ENCODE results near the gene FAM118B.
"Not testable (repeated sequence)": the region's sequence is repeated elsewhere in the genome, so short reads cannot be mapped to it uniquely, and the experiment has no call there.

FAM118B gene

GRCh38 chr11:126219547-126219946 is 8.0 kb downstream of the FAM118B start:
- DNase-seq, result no peak

- no peak for DNase-seq
These were observed 13.2 kb downstream of the FAM118B start for GRCh38 chr11:126224647-126225294.

GRCh38 chr11:126225295-126225665 is 13.7 kb downstream of the FAM118B start:
- no peak for DNase-seq

GRCh38 chr11:126226334-126227084 is 14.9 kb downstream of the FAM118B start:
- no peak for DNase-seq

- no peak for DNase-seq
These were observed 18.4 kb downstream of the FAM118B start for GRCh38 chr11:126229858-126230540.

GRCh38 chr11:126231725-126232459 is 20.3 kb downstream of the FAM118B start:
- DNase-seq, result no peak

- no peak for DNase-seq
These were observed 21.1 kb downstream of the FAM118B start for GRCh38 chr11:126232683-126233082.

GRCh38 chr11:126233391-126233790 is 21.8 kb downstream of the FAM118B start:
- no peak for DNase-seq

GRCh38 chr11:126246636-126247035 is 35.1 kb downstream of the FAM118B start:
- DNase-seq, result no peak

- no peak for DNase-seq
These were observed 41.7 kb downstream of the FAM118B start for GRCh38 chr11:126253265-126253664.

GRCh38 chr11:126254819-126255218 is 43.2 kb downstream of the FAM118B start:
- no peak for DNase-seq

GRCh38 chr11:126255507-126255906 is 43.9 kb downstream of the FAM118B start:
- DNase-seq, result not testable (repeated sequence)

- no peak for DNase-seq
These were observed 44.6 kb downstream of the FAM118B start for GRCh38 chr11:126256216-126256615.

GRCh38 chr11:126257144-126257543 is 45.6 kb downstream of the FAM118B start:
- DNase-seq, result no peak

GRCh38 chr11:126257764-126258163 is 46.2 kb downstream of the FAM118B start:
- DNase-seq, result no peak

GRCh38 chr11:126262216-126262615 is 50.6 kb downstream of the FAM118B start:
- no peak for DNase-seq

GRCh38 chr11:126263489-126263888 is 51.9 kb downstream of the FAM118B start:
- no peak for DNase-seq

GRCh38 chr11:126265811-126266210 is 54.2 kb downstream of the FAM118B start:
- no peak for DNase-seq

- no peak for DNase-seq
These were observed 56.1 kb downstream of the FAM118B start for GRCh38 chr11:126267650-126268049.

- no peak for DNase-seq
These were observed 56.8 kb downstream of the FAM118B start for GRCh38 chr11:126268361-126268707.

GRCh38 chr11:126268708-126269579 is 57.4 kb downstream of the FAM118B start, which contains the start of the genes FOXRED1 and SRPRA:
Gene FOXRED1 (plus strand): TSS chr11:126269154. CDS start chr11:126269207, 53 bp downstream.
Gene SRPRA (minus strand): TSS chr11:126268895. CDS start chr11:126268804, 91 bp downstream.
- DNase-seq, result peak; percentile 99 to 100

- DNase-seq, result no peak
These were observed 65.7 kb downstream of the FAM118B start for GRCh38 chr11:126277322-126277721.
